HPDE6-E6E7 (cell line): ENCODE results near the gene UBAC2.

ENCODE experiments used
- DNase-seq: peaks from one replicate; pipeline ENCODE4 v3.0.0; 2011; ENCODE audit warnings: missing footprints; ENCODE audit errors: extremely low spot score

UBAC2 gene

DNA sequence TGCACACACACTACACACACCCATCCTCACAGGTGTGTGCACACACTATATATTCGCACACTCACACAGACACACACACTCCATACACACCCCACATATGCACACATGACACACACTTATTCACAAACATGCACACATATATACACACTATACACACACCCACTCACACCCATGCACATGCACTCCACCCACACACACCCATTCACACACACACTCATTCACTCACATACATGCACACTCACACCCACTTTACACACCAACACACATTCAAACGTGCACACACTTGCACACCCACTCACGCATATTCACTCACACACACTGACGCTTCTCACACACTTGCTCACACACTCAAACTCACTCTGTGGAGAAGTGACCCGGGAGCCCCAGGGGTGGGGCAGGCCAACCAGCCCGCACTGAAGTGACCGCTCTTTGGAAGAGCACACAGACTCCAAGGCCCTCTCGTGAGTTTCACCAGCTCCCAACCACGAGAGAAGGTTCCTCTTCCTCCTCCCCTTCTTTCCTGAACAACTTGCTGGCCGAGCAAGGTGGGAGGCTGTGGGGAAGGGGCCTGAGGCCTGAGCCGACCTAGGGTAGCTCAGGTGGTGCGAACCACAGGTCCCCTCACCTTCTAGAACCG is 214.5 kb downstream of the UBAC2 start:
- no peak for DNase-seq

DNA sequence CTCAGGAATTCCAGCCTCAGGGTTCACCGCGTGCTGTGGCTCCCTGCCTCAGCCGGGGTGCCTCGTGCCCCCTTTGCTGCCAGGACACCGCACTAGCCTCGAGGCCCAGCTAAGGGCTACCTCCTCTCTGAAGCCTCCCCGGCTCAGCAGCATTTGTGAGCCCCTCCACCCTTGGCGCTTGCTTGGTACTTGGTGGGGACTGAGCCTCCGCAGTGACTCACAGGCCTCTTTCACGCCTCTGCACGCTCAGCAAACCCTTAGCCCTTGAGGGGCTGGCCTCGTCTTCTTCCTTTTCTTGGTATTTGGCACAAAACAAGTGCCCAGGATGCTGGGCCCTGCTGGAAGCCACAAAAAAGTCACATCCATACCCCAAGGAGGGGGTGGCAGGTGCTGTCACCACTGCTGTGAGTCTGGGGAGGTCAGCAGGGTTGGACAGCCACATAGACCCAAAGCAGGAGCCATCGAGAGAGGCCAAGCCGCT is 215.2 kb downstream of the UBAC2 start:
- no peak for DNase-seq

DNA sequence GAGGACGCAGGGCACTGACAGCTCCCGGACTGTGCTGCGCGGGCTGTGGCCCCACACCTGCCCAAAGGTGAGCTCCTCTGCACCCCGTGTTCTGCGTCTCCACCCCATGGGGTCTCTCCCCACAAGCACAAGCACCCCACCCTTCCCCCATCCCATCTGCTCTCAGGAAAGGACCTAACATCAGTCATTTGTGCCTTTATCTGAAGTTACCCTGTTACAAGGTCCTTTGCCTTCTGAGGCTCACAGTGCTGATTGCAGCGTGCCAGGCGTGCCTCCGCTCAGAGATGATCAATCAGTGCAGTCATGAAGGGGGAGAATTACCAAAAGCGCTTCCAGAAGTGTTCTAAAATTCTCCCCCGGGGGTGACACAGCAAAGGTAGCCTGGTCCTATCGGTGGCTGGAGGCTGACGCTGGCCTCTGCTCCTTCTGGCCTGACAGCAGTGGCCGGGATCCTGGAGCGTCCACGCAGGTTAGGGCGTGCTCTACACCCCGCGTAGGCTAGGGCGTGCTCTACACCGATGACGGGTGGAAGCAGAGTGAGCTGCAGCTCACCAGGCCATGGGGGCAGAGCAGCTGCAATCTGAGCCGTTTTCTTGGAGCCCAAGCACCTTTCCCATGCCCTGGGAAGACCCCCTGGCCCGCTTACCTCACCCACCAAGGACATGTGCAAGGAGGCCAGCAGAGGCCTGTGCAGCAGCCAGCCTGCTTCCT is 215.9 kb downstream of the UBAC2 start:
- no peak for DNase-seq

DNA sequence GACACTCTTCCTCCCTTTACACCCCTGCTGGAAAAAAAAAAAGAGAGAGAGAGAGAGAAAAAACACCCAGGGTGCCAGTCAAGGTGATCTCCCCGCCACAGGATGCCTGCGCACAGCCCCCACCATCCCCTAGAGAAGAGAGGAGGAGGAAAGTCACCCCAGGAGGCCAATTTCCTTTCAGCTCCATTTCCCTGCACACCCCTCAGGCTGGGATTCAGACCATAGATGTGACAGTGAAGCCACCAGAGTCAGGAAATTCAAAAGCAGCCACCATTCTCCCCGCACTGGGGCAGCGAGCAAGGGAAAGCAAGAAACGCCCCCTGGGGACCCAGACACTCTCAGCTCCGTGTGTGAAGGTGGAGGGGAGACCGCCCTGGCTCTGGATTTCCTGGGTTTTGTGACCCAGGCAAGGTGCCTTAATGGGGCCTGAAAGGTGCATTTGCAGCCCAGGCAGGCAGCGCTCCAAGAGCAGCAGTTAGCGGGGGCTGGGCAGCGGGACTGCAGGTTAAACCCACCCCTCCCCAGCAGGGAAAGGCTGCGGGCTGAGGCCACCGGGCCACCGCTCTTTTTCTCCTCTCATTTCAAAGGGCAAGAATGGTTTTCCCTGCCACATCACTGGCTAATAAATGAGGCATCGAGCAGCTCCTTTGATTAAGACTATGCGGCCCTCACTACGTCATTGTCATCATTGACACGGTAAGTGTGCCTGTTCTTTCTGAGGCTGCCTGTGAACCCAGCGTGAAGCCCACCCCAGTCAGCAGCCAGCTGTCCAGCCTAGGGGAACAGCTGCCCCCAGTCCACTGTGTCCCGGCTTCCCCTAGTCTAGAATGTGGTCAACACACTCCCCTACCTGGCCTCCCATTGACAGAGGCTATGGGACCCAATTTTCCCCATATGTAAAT is 216.8 kb downstream of the UBAC2 start:
- no peak for DNase-seq

DNA sequence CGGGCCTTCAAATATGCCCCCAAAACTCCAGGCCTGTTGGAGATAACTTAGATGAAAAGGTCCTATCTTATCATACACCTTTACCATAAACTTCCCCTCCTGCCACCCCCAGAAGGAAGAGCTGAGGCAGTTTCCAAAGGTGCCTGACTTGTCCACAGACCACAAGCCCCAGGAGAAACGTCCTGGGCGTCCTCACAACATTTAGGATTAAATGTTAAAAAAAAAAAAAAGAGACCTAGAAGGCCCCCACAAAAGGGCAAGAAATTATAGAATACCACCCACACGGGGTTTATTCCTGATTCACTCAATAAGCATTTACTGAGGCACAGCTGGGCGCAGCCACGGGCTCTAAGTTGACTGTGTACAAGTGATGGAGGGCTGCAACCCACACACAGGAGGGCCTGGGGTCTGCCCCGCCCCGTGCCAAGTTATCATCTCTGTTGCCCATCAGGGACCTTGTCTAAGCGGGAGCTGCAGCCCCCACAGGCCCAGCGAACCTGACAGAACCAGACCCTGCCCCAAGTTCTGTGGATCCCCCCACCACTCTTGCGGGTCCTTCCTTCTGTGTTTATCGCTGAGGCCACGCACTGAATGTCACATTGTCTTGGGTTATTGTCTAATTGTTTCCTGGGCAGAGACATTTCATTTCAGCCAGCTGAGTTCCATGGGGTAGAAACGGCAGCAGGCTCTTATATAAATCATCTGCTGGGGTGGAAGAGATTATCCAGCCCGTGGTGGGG is 217.6 kb downstream of the UBAC2 start:
- DNase-seq, result no peak

DNA sequence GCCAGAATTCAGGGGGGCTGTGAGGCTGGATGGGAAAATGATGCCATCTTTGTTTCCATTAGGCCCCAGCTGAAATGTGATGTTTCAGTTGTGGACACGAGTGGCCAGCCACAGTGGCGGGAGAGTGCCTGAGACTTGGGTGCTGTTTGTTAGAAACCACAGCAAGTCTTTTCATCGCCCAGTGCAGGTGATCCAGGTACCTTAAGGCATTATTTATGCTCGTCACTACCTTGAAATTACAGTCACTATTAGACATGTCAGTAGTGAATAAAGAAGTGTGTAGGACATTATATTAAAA is 218.1 kb downstream of the UBAC2 start:
- DNase-seq, result no peak

DNA sequence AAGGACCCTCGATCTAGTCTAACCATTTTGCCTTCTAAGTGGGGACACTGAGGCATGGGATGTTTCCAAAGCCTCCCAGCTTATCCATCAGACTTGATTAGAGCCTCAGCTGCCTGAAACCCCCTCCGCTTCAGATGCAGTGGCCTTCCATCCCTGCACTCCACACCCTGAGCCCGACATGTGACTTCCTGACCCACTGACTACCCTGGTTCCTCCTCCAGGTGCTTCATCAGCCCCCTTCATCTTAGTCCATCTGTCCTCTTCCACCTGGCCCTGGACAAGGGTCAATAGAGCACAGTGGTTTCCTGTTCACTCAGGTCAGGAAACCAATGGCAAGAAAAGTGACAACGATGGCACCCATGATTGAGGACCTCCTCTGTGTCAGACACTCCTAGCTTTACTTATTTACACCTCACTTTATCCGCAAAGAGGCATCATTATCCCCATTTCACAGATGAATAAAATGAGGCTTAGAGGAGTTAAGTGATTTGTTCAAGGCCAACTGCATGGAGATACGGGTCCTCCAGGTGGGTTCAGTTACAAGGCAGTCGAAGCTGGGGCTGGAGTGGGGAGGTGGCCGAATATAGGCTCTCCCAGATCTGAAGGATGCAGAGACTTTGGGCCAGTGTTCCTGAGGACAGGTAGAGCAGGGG is 219.1 kb downstream of the UBAC2 start:
- DNase-seq, result no peak

DNA sequence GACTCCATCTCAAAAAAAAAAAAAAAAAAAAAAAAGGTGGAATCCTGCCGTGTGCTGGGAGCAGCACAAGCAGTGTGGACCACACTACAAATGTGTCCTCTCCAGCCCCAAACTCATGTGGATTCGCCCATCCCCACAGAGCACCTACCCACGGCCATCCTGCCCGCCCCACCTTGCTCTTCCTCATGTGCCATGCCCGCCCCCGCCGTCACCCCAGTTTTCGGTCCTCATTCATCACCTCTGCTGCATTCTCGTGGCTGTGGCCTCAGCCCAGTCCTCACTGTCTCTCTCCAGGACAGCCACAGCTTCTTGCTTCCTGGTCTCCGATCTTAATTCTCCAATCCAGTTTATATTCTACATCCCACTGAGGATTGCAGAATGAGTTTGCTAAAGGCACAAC is 220.6 kb downstream of the UBAC2 start:
- no peak for DNase-seq

DNA sequence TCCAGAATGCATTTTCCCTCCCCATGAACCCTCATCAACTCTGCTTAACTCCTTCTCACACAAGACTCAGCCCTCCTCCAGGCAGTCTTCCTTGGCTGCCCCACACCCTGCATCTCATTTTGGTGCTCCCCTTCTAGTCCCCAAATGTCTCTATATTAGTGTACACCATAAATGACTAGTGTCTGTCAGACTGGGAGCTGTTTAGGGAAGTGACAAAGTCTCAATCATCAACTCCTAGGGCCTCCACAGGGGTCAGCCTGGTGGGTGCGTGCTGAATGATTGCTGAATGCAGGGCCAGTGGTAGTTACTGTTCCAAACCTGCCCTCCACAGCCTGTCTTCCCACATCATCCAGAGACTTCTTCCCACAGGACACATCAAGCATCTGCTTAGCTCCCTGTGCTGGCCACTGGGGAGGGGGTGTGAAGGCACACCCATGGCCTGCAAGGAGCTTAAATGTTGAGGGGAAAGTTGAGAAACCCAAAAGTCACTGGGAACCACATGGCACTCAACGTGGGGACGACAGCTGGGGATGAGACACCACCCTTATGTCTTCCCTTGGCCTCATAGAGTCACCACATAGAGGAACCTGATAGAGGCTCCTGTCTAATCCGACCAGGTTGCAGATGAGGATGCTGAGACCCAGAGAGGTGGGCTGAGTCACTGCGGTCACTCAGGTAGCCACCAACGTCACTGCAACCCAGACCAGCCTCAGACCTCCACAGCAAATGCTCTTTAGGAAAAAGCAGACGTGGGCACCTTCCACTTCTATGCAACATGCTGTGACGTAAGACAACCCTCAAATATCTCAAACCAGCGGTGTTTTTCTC is 221.3 kb downstream of the UBAC2 start:
- DNase-seq, result no peak

DNA sequence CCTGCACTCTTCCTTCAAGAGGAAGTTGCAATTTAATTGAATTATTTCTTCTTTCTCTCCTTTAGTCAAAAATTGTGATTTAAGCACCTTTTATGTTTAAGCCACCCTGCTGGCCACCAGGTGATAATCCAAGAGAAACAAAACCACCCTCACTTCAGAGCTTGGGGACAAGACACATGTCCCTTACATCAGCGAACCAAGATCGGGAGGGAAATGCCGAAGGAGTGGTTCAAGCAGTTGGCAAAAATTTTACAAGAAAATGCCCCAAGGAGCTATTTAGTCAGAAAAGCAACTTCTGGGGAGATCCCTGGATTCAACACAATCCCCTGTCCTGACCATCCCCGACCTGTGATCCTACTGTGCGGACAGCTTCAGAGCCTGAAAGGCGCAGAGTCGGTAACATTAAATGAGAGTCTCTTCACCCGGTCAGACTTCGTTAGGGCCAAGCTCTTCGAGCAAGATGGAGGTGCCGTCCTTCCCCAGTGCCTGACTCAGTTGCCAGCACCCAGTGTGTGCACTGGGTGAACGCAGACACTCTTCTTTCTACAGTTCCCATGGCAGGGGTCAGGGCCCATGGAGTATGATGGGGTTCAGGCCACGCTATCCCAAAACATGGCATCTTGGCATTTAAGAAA is 222.0 kb downstream of the UBAC2 start:
- no peak for DNase-seq

DNA sequence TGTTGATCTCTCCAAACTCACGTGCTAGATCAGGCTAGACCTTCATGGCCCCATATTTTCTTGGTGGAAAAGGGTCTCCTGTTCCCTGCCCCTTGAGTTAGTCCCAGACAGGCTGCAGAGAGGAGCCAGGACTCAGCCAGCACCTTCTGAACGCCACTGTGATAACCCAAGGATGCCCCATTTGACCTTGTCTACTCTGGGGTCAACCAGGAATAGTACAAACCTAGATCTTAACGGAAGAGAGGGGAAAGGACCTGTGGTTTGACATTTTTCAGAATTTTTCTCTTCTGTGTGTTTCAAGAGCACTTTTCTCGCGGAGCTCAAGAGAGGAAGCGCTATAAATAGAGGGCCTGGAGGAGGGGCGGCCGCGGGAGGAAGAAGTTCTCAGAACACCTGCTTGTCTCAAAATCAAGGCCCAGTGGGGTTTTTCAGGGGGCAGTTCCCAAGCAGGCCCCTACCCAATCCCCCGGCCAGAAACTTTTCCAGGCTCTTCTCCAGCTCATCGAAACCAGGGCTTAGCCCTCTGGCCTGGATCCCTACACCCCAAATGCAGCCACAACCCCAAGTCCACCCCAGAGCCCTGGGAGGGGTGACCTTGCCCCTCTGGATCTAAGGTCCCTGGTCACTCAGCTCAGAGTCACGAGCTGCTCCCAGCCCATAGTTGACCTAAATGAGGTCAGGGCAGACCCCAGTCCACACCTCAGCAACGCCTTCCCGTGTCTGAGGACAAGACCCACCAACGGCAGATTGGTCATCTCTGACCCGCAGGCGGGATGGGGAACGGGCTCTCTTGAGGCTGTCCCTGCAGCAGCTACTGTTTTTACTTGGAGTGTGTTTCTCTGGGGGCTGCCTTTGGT is 225.1 kb downstream of the UBAC2 start:
- DNase-seq, result no peak

DNA sequence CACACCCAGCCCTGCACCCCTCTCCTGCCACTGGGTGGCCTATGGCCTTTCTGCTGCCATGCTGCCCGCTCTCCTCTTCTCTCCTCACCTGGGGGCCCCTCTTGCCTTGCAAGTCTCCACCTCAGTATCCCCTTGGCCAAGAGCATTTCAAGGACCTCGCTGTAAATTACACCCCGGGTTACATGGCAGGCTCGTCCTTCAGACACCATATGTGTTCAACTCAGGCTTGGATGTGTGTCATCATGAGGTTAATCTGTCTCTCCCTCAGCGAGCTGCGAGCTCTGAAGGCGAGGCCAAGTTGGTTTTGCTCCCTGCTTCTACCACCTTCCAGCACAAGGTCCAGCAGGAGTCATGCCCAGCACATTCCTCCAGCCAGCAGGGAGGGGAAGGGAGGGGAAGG is 225.8 kb downstream of the UBAC2 start:
- no peak for DNase-seq

DNA sequence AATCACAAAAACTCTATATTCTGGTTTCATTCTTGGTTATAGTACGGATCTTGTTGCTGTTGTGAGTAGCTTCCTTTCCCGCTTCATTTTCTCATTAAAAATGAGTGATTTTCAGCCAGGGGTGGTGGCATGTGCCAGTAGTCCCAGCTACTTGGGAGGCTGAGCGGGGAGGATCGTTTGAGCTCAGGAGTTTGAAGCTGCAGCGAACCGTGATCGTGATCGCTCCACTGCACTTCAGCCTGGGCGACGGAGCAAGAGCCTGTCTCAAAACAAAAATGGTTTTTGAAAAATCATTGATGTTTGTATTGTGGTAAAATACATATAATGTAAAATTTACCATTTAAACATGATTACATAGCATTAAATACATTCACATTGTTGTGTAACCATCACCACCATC is 229.0 kb downstream of the UBAC2 start:
- no peak for DNase-seq

DNA sequence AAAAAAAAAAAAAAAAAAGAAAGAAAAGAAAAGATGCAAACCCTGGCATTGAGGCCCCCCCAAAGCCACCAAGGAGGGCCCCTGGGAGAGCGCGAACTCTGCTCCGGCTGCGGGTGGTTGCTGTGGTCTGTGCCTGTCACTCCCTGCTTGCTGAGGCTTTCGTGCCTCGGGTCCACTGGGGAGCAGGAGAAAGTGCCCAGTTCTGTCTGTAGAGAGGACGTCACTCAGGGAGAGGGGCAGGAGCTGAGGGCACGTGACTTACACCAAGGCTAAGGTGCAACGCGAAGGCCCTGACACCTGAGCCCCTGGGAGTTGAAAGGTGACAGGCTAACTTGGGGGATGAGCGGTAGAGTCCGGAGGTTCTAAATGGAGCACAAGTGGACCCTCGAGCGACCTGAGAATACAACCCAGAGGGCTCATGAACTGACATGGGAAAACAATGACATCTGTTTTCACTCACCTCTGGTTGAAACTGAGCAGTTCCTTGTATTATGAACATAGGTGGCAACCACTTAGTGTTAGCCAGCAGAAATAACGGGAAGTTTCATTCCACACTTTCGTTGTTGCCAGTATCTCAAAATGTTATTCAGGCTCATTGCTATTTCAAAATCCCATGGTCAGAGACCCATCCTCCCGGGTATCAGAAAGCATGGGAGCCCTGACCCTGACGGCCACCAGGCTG is 231.4 kb downstream of the UBAC2 start:
- DNase-seq, result no peak

DNA sequence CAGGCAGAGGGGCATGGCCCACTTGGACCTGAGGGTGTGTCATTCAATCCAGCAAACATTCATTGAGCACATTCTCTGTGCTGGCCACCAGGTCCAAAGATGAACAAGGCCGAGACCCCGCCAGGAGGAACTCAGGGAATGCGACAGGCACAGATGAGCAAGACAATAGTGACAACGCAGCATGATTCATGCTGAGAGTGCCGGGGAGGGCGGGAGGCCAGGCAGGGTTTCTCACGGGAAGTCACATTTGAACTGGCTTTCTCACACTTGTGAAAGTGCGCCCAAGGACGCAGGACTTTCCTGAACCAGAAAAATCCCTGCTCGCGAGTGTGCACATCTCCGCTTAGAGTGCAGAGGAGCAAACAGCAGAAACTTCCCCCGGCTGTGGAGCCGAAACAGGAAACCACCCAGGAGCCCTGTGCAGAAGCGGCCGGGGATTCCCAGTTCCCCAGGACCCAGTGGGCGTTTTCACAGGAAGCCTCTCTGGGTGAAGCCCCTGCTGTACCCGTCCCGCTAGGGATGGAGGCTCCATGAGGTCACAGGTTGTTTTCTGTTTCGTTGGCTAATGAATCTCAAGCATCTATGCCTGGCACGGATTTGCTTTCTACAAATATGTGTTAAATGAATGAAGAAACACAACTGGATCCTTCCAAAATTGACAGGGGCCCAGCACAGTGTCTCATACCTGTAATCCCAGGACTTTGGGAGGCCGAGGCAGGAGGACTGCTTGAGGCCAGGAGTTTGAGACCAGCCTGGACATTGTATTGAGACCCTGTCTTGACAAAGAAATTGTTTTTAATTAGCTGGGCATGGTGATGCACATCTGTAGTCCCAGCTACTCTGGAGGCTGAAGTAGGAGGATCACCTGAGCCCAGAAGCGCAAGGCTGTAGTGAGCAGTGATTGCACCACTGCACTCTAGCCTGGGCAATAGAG is 232.2 kb downstream of the UBAC2 start:
- peak; percentile 35 for DNase-seq

DNA sequence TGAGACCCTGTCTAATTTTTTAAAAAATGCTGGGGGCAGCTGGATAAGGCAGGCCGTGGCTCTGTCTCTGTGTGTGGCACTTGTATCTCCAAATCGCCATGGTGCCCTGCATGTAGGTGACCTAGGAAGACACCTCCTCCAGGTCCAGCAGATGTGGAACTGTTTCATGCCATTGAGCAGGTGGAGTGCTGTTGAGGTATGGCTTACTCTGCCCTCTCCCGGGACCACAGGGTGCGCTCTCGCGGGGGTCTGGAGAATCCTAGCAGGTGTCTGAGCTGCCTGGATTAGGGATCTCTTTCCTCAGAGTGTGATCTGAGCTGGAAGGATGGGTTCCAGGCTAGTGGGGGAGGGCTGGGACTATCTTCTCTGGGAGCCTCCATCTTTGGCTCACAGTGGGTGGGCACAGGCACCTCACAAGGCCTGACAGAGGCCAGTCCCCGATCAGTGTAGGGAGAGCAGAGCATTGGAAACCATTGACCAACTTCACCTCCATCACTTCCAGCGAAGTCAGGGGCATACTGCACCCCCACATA is 233.0 kb downstream of the UBAC2 start:
- no peak for DNase-seq

DNA sequence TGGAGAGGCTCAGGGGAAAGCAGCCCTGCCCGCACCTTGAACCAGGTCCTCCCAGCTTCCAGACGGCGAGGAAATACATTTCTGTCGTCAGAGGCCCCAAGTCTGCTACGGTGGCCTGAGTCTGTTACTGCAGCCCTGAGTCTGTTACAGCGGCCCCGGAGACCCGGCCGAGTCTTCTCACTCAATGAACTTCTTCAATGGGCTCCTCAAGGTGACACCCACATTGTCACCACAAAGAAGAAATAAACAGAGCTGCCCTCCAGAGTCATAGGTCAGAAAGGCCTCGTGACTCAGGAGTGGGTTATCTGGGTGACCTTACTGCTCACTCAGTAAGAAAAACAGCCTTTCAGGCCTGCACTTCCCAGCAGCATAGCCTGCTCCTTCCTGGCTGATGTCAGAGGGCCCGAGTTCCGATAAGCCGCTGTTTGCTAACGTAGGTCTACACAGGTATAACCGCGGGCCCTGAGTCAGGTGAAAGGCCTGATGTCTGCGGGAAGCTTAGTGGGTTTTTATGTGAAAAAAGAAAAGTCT is 233.7 kb downstream of the UBAC2 start:
- no peak for DNase-seq
